Iris pigment epithelial cell (primary cell): ENCODE data around the gene SNX33.
A peak's percentile ranks its signal among the peaks of the same experiment; 100 is the strongest.
"Not testable (repeated sequence)": the region's sequence is repeated elsewhere in the genome, so short reads cannot be mapped to it uniquely, and the experiment has no call there.

ENCODE experiments used
- DNase-seq: peaks from one replicate; pipeline ENCODE4 v3.0.0-alpha.2; 2011; ENCODE audit warnings: low read depth

SNX33 gene

DNA sequence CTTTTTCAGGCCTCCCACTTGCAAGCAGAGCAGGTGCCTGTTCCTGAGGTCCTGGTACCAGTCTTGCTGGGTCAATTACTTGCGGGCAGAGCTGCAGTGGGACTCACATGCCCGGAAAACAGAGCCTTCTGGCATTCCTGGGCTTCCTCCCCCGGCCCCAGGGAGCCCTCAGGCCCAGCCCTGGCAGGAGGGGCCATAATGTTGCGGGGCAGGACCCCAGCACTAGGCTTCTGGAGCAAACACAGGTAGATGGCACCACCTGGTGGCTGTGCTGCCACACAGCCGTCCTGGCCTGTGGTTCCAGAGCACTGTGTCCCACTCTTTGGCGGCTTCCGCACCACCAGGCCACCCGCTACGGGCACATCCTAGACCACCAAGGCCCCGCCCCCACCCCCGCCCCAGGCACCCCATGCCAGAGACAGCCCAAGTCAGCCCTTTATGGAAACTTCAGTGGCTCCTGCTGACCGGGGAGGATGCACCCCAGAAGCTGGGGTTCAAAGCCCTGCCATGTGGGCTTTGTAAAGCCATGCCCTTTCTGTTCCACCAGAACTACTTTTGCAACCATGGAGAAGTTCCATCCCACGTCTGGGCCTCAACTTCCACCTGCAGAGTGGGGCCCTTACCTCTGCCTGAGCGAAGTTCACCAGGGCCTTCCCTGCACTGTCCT, 36.1 kb downstream of the SNX33 start:
- DNase-seq = peak; percentile 35

DNA sequence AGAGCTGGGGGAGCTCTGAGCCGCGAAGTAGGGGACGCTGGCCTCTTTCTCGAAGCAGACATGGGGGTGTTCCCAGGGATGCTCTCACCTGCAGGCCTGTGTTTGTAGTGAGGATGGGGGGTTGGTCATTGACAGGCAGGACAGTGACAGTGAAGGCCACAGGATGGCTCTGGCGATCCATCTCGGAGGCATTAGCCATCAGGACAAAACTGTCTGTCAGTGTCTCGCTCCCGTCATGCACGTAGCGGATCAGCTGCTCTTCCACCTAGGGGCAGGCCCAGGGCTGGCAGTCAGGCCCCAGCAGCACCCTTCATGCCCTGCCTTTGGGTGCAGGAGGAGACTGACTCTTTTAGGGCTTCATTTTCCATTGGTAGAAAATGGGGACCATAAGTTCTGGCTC, 36.9 kb downstream of the SNX33 start:
- DNase-seq = no peak

DNA sequence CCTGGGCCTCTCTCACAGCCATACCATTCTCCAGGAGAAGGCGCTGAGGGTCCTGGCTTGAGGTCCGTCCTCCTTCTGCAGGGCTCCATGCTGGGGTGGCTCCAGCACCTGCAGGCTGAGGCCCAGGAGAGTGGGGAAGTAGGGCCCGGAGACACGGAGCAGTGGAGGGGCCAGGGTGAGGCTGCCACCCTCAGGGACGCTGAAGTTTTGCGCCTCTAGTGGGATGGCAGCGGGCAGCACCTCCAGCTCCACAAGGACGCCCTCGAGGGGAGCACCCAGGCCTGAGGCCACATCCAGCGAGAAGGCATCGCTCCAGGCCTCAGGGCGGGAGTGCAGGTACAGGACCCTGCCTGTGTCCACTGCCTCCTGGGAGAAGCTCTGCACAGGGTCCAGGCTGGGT, 37.5 kb downstream of the SNX33 start:
- DNase-seq = no peak

DNA sequence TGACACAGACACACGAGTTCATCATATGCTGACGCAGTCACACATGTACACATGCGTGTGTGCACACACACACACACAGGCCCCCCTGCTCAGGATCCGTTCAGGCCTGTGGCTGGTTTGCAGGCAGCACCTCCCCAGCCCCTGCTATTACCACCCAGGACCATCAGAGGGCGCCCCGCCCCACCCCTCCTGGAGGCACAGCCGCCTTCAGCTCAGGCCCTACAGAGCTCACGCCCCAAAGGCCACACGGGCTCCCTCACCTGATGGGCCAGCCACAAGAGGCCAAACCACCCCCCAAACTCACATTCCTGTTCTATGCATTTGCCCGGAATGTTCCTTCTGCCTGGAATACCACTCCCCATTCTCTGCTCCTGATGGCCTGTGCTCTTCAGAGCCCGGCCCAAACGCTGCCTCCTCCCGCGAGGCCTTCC, 38.5 kb downstream of the SNX33 start:
- DNase-seq = peak; percentile 39

- DNase-seq = no peak
These were observed 40.0 kb downstream of the SNX33 start for GRCh38 chr15:75687486-75688277.

GRCh38 chr15:75688278-75688557, 40.5 kb downstream of the SNX33 start:
- no peak for DNase-seq

DNA sequence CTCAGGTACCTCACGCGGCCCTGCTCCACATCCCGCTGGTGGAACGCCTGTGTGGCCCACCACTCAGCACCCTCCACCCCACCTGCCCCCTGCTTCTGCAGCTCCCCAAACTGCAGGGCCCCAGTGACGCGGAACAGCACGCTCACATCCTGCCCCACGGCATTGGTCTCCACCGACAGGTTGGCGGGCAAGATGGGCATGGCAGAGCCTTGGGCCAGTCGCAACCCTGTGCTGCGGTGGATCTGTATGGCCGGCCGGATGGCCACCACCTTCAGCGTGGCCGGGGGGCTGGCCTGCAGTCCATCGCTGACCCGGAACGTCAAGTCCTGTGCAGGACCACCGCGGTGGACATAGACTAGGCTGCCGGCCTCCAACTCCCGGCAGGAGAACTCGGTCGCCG, 41.1 kb downstream of the SNX33 start:
- DNase-seq = no peak

DNA sequence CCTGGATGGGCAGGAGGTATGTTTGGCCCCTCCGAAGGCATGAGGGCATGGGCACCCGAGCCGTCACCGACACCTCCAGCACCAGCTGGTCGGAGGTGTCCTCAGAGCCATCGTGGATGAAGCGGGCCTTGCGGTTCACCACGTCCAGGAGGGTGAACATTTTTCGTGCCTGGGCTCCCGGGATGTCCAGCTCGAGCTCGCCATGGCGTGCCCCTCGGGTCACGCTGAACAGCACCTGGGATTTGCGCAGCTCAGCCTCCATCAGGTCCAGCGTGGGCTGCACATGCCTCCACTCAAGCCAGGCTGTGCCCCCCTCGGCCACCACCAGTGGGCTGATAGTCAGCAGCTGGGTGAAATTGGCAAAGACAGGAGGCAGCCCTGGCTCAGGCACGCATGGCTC, 41.7 kb downstream of the SNX33 start:
- DNase-seq = not testable (repeated sequence)

- not testable (repeated sequence) for DNase-seq
These were observed 44.6 kb downstream of the SNX33 start for GRCh38 chr15:75692311-75692710.

GRCh38 chr15:75693028-75693427, 45.3 kb downstream of the SNX33 start:
- not testable (repeated sequence) for DNase-seq

GRCh38 chr15:75693501-75694240, 46.0 kb downstream of the SNX33 start:
- DNase-seq = peak; percentile 51

GRCh38 chr15:75694241-75695182, 46.8 kb downstream of the SNX33 start:
- peak; percentile 99 for DNase-seq

DNA sequence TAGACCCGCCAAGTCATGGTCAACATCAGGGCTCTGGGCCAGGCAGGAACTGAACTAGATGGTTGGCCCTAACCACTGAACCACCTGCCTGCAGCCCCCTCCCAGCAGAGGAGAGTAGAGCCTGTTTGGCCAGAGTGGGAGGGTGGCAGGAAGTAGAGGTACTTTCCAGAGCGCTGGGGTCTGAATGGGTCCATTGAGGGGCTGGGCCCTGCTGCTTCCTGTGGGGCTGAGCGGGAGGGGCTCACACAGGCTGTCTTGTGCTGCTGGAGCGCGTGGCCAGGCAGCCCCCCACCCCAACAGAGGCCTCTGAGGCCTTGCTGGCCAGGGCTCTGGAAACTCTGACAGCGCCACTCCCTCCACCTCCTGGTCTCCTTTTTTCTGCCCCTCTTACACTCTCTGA, 47.5 kb downstream of the SNX33 start:
- no peak for DNase-seq

DNA sequence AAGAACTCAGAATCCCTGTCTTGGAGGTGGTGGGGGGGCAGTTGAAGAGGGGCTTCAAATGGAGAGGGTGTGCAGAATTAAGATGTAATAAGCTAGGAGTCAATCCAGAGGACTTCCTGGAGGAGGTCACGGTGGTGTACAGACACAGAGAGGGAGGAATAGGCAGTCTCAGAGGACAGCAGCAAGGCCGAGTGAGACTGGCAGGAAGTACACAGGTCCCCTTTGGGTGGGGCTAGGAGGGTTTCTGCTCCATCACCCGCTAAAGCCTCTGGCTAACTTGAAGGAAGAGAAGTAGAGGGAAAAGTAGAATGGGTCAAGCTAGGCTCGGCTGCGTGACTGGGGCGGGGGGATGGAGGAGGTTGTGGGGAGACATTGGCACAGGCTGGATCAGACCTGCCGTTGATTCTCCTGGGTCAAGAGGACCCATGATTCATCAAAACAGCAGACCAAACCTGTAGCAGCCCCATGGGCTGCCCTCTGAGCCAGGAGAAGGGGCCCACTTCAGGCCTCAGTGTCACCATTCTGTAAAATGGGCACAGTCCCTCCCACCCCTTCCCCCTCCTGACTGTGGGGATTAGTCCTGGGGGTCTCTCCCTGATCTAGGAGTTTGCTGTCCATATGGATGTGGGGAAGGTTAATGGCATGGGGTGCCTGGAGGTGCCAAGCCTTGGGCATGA, 48.1 kb downstream of the SNX33 start:
- no peak for DNase-seq

DNA sequence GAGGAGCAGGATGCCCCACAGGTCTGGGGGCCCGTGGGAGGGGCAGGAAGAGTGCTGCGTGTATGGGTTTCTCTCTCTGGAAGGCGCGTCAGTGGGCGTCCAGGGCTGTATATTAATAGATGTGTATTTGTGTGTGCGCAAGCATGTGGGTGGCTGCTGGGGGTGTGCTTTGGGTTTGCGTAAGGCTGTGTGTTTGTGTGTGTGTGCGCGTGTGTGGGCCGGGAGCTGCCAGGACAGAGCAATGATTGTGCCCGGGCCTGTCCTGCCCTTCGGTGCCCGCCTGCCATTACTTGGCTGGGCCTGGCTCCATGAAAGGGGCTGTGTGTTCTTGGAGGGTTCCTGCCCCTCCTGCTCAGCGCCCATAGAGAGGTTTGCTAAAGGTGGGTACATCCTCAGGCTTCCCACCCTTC, 48.6 kb downstream of the SNX33 start:
- DNase-seq = no peak

DNA sequence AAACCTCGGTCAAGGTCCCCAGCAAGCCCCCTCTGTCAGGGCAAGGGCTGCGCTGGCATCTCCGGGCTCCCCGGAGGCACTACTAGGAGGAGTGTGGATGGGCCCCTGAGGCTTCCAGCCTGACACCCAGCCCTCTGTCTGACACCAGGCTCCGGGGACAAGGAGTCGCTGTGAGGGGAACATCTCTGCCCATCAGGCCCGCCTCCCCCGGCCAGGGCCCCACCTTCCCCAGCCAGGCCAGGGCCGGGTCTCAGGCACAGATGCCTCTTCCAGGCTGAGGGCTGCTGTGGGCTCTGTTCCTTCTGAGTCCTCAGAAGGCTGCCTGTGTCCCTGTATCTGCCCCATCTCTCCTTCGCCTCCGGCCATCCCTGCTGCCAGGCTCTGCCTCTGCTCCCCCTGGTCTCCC, 49.1 kb downstream of the SNX33 start:
- no peak for DNase-seq

DNA sequence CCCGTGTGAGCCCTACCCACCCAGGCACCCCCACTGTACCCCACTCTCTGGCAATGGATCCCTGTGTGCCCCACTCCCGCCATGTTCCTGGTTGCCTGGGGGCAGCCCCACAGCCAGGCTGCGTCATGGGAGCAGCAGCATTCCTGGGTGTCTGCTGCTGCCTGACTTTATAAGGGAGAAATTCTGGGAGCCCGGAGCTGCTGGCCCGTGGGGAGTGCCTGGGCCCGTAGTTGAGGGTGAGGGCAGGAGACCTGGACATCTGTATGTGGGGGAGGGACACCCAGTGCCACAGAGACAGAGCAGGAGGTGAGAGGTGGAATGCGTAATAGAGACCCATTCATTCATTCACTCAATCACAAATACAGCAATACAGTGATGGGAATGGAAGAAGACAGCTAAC, 49.8 kb downstream of the SNX33 start:
- DNase-seq = no peak

GRCh38 chr15:75697974-75698747, 50.4 kb downstream of the SNX33 start:
- not testable (repeated sequence) for DNase-seq

DNA sequence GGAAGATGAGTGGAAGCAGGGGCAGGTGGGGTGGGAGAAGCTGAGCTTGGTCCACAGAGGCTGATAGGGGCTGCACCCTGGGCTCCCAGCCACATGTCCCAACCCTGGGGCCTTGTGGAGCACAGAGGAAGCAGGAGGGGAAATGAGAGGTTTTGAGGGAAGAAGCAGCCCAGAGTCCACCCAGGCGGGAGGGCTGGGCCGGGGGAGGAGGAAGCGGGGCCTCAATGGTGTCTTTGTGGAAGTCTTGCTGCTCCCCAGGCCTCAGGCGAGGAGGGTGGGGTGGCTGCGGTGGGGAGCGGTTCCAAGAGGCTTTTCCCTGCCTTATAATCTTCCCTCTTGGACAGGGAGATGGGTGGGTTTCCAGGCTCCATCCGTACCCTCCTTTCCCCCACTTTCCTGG, 51.8 kb downstream of the SNX33 start:
- DNase-seq = not testable (repeated sequence)
